Brain microvascular endothelial cell (primary cell): ENCODE data around the gene VPS41.

Source experiments
- DNase-seq: peaks from one replicate; pipeline ENCODE4 v3.0.0-alpha.2; 2020
- H3K27ac ChIP-seq: fragments of 250-450 bp; sonication (Bioruptor Pico); 2 replicates; pipeline ENCODE4 v1.5.1; 2020; ENCODE audit warnings: mild to moderate bottlenecking, moderate library complexity
- H3K27me3 ChIP-seq: fragments of 250-450 bp; sonication (Bioruptor Pico); replicated peaks from 2 replicates; pipeline ENCODE4 v1.5.1; 2020; ENCODE audit warnings: mild to moderate bottlenecking
- H3K36me3 ChIP-seq: fragments of 250-450 bp; sonication (Bioruptor Pico); replicated peaks from 2 replicates; pipeline ENCODE4 v1.5.1; 2020; ENCODE audit warnings: mild to moderate bottlenecking
- H3K4me3 ChIP-seq: 2 replicates; pipeline ENCODE4 v1.5.1; 2011; ENCODE audit warnings: low read depth, mild to moderate bottlenecking, control low read depth, low read length, moderate library complexity
- CTCF ChIP-seq: IDR thresholded peaks from 2 replicates; pipeline ENCODE4 v1.5.1; 2011; ENCODE audit warnings: low read depth, mild to moderate bottlenecking, moderate library complexity, low read length, control low read depth, inconsistent platforms; ENCODE audit errors: missing control alignments
- in situ Hi-C: cut with HindIII; loops from 2 replicates; pipeline ENCODE4 v1.10.0; 2017; ENCODE audit warnings: low sequenced_read_pairs, low pct_ligation_motif_present

VPS41 gene

GRCh38 chr7:38834357-38834756 is 74.6 kb downstream of the VPS41 start:
- no peak for TF ChIP-seq CTCF
- in situ Hi-C loops = no loop called here

GRCh38 chr7:38833329-38833728 is 75.7 kb downstream of the VPS41 start:
- no peaks in the 10 kb centered on the region for H3K27me3 ChIP-seq
- TF ChIP-seq CTCF = no peak
- H3K36me3 ChIP-seq = no peaks in the 10 kb centered on the region
- no peak for DNase-seq
- H3K27ac ChIP-seq = no peak overlapping the region
- H3K4me3 ChIP-seq = no peak overlapping the region
- in situ Hi-C loops = no loop called here

More at GRCh38 chr7:38834357-38834756, 74.6 kb downstream of the VPS41 start:
- no peaks in the 10 kb centered on the region for H3K36me3 ChIP-seq
- H3K4me3 ChIP-seq = no peak overlapping the region
- no peak overlapping the region for H3K27ac ChIP-seq
- no peak for DNase-seq
- no peaks in the 10 kb centered on the region for H3K27me3 ChIP-seq

GRCh38 chr7:38831259-38831996 is 77.6 kb downstream of the VPS41 start:
- no peak overlapping the region for H3K27ac ChIP-seq
- in situ Hi-C loops = no loop called here
- no peak overlapping the region for H3K4me3 ChIP-seq
- H3K36me3 ChIP-seq = no peaks in the 10 kb centered on the region
- no peaks in the 10 kb centered on the region for H3K27me3 ChIP-seq
- TF ChIP-seq CTCF = no peak
- no peak for DNase-seq

GRCh38 chr7:38830826-38831225 is 78.2 kb downstream of the VPS41 start:
- in situ Hi-C loops = no loop called here
- no peak overlapping the region for H3K27ac ChIP-seq
- no peak for TF ChIP-seq CTCF
- H3K36me3 ChIP-seq = no peaks in the 10 kb centered on the region
- DNase-seq = no peak
- H3K27me3 ChIP-seq = no peaks in the 10 kb centered on the region
- H3K4me3 ChIP-seq = no peak overlapping the region

GRCh38 chr7:38829488-38830165 is 79.4 kb downstream of the VPS41 start:
- no peak for DNase-seq
- H3K4me3 ChIP-seq = no peak overlapping the region
- H3K36me3 ChIP-seq = no peaks in the 10 kb centered on the region
- H3K27ac ChIP-seq = no peak overlapping the region
- no peak for TF ChIP-seq CTCF
- in situ Hi-C loops = no loop called here
- no peaks in the 10 kb centered on the region for H3K27me3 ChIP-seq

- no peaks in the 10 kb centered on the region for H3K27me3 ChIP-seq
- H3K4me3 ChIP-seq = no peak overlapping the region
- H3K27ac ChIP-seq = no peak overlapping the region
- TF ChIP-seq CTCF = no peak
- in situ Hi-C loops = no loop called here
- no peak for DNase-seq
- H3K36me3 ChIP-seq = no peaks in the 10 kb centered on the region
These were observed 81.0 kb downstream of the VPS41 start for GRCh38 chr7:38828026-38828425.
